ENCODE results near the gene CCDC174.

- TF ChIP-seq CTCF (conservative IDR thresholded peaks at IDR 0.05) (no peak), ZFX (IDR thresholded peaks at IDR 0.05) (no peak)
Measured at GRCh38 chr3:14636496-14637087, 15.0 kb upstream of the CCDC174 start.

Measured in C4-2B (cell line).